Posterior vena cava (tissue), 2 donors: ENCODE data around the gene CD83. TPM values are rescaled to one million over a fixed set of nuclear protein-coding genes. Genes with fewer than 3 reads are reported as not detected.
A peak's percentile ranks its signal among the peaks of the same experiment; 100 is the strongest.

Experiments used
- DNase-seq: peaks from one replicate; pipeline ENCODE4 v3.0.0-alpha.2; 2020; ENCODE audit warnings: low spot score
- intact Hi-C, 2 donors: fragments of 100-400 bp; cut with DNase I; formaldehyde crosslinking; loops; one replicate each; pipeline versions ENCODE4 v1.14.1 to v1.14.2; 2022 to 2023
- total RNA-seq, 2 donors: library from RNA; stranded (reverse); fragmentation: NEBNext Ultra II Directional; extraction: Animal tissue kit (Norgen Biotek cat#: 25700); gene quantifications; one replicate each; pipeline ENCODE4 v1.2.1, GENCODE V29; 2021
- donor health status: DM: yes; HTN: yes; CAD: no.
- donor health status: DM: yes; HTN: yes; CAD: no.

Gene CD83
- total RNA-seq, 2 donors from 2014 or later, result 1.3 to 2.9 TPM

GRCh38 chr6:14118446-14118845 lies 874 bp downstream of the CD83 start:
- intact Hi-C loops, result no loop called here
- DNase-seq, result no peak

DNA sequence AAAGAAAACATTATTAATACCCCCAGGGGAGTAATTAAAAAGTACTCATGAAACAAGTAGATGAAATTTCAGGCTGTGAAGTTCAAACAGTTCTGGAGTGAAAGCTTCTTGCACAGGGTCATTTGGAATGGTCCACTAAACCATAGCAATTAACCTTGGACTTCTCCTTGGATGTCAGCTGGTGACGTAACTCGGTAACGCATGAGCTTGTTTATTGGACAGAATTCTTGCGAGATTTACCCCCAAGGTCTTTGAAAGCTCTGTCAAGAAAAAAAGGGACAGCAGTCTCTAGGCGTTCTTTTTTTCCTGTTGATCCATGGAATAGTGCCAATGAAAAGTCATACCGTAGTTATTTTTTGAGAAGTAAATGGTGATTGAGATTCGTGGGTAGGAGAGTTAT lies 2.2 kb downstream of the CD83 start:
- DNase-seq, result no peak
- intact Hi-C loops, result no loop called here

DNA sequence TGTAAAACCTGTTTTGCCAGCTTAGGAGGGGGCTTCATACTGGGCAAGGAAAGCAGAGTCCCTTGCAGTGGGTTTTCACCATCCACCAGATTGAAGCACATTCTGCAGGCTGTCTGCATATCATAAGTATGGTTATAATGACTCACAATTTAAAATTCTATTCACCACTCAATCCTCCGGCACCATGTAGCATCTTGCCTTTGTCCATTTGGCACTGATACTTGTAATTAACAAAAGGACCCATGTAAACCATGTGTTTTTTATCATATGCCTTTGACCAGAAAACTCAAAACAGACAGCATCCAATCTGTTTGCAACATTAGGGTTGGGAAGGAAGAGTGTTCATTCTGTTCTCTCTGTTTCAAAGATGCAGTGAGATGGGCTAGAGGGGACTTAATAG lies 3.0 kb downstream of the CD83 start:
- DNase-seq, result peak; percentile 3
- intact Hi-C loops, result no loop called here

DNA sequence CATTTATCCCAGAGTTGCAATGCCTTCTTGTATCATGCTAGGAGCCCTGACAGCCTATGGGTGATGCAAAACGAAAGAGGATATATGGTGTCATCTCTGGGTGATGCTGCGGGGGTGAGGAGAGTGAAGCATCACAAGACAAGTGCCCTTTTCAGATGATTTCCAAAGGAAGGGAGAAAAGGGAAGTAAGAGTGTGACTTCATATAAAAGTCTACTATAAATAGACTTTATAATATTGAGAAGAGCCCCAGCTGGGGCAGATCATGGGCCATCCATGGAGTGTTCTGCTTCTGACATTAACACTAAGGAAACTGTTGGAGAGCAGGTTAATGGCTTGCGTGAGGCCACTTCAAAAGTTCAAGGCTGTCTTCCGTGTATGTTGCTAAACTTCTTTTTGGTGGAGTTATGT lies 4.4 kb downstream of the CD83 start:
- intact Hi-C loops, result no loop called here
- no peak for DNase-seq

DNA sequence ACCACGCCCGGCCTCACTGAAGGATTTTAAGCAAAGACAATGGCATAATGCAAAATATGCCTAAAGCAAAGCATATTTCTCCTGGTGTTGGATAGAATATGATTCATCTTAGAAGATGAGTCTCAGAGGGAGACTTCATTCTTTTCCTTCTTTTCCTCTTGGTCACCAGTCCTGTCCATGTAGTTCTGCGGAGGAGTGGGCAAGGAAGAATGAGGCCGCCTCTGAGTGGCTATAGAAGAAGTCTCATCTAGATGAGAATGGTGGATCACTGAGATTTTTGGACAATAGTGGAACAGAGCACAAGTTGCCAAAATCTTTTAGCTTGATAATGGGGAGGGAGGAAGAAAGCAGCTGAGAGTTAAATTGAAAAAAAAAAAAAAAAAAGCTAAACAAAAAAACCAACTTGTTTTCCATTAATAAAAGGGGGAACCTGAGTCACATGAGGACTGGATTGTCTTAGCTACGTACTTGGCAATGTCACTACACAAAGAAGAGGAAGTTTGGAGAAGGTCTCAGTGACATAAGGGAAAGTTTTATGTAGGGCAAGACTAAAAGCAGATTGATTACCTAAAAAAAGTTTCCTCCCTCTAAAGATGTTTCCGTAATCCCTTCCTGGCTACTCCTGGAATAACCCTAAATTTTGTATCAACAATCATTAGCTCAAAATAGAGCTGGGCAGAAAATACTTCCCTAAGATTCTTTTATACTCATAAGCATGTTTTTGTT lies 6.0 kb downstream of the CD83 start:
- intact Hi-C loops, result no loop called here

GRCh38 chr6:14125346-14125745 lies 7.8 kb downstream of the CD83 start:
- intact Hi-C loops, result loop anchor here in 1 of 2 donors (5.0 kb wide), 1 partner anchor 472 kb away; no protein-coding TSS in a partner anchor
- no peak for DNase-seq

More for the DNA sequence above, 6.0 kb downstream of the CD83 start:
- DNase-seq, result no peak

DNA sequence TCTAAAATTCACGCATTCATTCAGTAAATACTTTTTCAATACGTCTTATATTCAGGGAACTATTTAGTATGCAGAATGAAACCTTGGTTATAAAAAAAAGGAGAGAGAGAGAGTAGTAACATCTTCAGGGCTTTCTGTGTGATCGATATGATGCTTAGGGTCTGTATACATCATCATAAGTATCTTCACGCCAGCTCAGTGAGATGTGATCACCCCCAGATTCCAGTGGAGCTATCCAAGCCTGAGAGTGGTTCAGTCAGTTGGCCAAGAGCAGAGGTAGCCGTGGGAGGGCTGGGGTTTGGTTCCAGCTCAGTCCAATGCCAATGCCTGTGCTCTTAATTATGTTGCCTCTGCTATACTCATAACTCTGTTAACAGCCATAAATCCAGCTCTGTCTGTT lies 8.6 kb downstream of the CD83 start:
- intact Hi-C loops, result loop anchor here in 1 of 2 donors (5.0 kb wide), 1 partner anchor 471 kb away; no protein-coding TSS in a partner anchor
- DNase-seq, result no peak

GRCh38 chr6:14127611-14128010 lies 10.0 kb downstream of the CD83 start:
- intact Hi-C loops, result loop anchor here in 1 of 2 donors (5.0 kb wide), 1 partner anchor 470 kb away; no protein-coding TSS in a partner anchor
- DNase-seq, result no peak

- DNase-seq, result no peak
- intact Hi-C loops, result loop anchor here in 1 of 2 donors (5.0 kb wide), 1 partner anchor 469 kb away; no protein-coding TSS in a partner anchor
Measured at GRCh38 chr6:14128012-14128411, 10.4 kb downstream of the CD83 start.

- intact Hi-C loops, result loop anchor here in 1 of 2 donors (5.0 kb wide), 1 partner anchor 469 kb away; no protein-coding TSS in a partner anchor
- no peak for DNase-seq
Measured at GRCh38 chr6:14128746-14129145, 11.2 kb downstream of the CD83 start.

DNA sequence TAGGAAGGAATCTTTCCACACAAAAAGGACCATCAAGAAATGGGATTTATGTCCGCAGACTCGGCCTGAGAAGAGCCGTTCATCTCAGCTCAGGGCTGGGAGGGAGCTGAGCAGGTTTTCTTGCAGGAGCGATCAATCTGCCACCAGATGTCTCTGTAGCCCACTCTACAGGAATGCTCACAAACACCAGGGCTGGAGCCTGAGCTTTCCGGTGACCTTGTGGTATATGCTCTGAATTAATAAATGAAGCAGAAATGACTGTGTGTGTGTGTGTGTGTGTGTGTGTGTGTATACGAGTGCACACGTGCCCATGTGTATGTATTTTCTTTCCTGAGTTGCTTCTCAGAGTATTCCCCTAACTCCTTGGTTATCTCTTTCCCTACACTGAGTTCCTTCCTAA lies 12.0 kb downstream of the CD83 start:
- intact Hi-C loops, result loop anchor here in 1 of 2 donors (5.0 kb wide), 1 partner anchor 468 kb away; no protein-coding TSS in a partner anchor
- no peak for DNase-seq

GRCh38 chr6:14130435-14131075 lies 13.0 kb downstream of the CD83 start:
- intact Hi-C loops, result loop anchor here in 1 of 2 donors (10.0 kb wide), 1 partner anchor 1494 kb away; no protein-coding TSS in a partner anchor

GRCh38 chr6:14131579-14131978 lies 14.0 kb downstream of the CD83 start:
- intact Hi-C loops, result loop anchor here in 1 of 2 donors (10.0 kb wide), 1 partner anchor 1493 kb away; no protein-coding TSS in a partner anchor
- no peak for DNase-seq

More at GRCh38 chr6:14130435-14131075, 13.0 kb downstream of the CD83 start:
- DNase-seq, result no peak

GRCh38 chr6:14132244-14132920 lies 14.8 kb downstream of the CD83 start:
- intact Hi-C loops, result loop anchor here in 1 of 2 donors (10.0 kb wide), 1 partner anchor 1492 kb away; no protein-coding TSS in a partner anchor
- DNase-seq, result no peak

GRCh38 chr6:14132921-14133275 lies 15.3 kb downstream of the CD83 start:
- DNase-seq, result no peak
- intact Hi-C loops, result loop anchor here in 1 of 2 donors (10.0 kb wide), 1 partner anchor 1492 kb away; no protein-coding TSS in a partner anchor

DNA sequence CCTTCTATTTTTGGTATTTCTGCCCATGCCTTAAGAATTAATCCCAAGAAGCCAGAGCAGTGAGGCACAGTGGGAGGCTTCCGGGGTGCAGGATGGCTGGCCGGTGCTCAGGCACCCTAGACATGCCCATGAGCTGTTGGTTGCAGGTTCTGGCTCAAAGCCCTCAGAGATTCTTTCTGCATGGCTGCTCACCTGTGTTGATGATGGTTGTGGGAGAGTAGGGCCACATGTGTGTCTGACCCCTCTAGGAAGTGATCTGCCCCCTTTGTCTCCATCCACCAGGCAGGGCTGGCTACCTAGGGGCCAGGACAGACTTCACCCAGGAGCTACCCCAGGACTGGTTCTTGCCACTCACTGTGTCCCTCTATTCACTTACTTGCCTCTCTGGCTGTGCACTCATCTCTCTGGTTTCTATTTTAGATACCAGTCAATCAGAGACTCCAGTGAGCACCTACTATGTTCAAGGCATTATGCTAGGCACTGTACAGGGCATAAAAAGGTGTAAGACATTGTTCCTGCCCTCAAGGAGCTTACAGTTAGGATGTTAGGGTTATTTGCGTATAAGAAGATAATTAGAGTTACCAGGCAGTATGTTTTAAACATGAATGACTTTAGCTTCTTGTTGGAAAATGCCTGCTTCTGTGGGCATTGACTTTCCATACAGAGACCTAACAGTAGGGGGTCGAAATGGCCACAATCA lies 16.8 kb downstream of the CD83 start:
- DNase-seq, result no peak
- intact Hi-C loops, result loop anchor here in 1 of 2 donors (10.0 kb wide), 1 partner anchor 1490 kb away; no protein-coding TSS in a partner anchor

DNA sequence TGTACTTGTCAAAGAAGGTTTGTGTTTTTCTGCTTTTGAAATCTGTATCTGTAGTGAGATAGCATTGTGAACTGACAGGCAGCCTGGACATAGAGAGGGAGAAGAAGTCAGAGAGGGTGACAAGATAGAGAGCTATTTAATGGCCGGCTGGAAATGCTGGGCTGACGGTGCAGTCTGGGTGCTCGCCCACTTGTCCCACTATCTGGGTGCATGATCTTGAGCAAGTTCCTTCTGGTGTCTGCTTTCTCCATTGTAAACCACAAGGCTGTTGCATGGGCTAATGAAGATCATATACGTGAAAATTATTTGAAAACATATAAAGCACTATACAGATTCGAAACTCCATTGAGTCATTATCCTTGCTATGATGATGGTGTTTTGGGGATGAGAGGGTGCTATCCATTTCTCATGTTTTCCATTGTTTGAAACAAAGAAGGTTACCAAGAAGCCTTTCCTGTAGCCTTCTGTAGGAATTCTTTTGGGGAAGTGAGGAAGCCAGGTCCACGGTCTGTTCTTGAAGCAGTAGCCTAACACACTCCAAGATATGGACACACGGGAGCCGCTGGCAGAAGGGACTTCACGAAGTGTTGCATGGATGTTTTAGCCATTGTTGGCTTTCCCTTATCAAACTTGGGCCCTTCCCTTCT lies 18.4 kb downstream of the CD83 start:
- intact Hi-C loops, result loop anchor here in 1 of 2 donors (10.0 kb wide), 1 partner anchor 1489 kb away; no protein-coding TSS in a partner anchor
- no peak for DNase-seq

GRCh38 chr6:14138701-14139215 lies 21.2 kb downstream of the CD83 start:
- DNase-seq, result no peak
- intact Hi-C loops, result loop anchor here in 1 of 2 donors (10.0 kb wide), 1 partner anchor 1486 kb away; no protein-coding TSS in a partner anchor
